D341Med (cell line): ENCODE data around the gene FBXO9.

Experiments
- DNase-seq: peaks from one replicate; pipeline ENCODE4 v3.0.0; 2012; ENCODE audit warnings: low spot score

Gene FBXO9

GRCh38 chr6:53065266-53066076 lies at the start of gene FBXO9:
TSS of gene FBXO9 (plus strand) at chr6:53065404. CDS start at chr6:53065790, 386 bp downstream.
- DNase-seq, result peak; percentile 93

- DNase-seq, result no peak
Measured at GRCh38 chr6:53015486-53015885, 49.7 kb upstream of the FBXO9 start.

- DNase-seq, result no peak
Measured at GRCh38 chr6:53018446-53018845, 46.8 kb upstream of the FBXO9 start.

- no peak for DNase-seq
Measured at GRCh38 chr6:53020005-53020744, 45.0 kb upstream of the FBXO9 start.

GRCh38 chr6:53023323-53023722 lies 41.9 kb upstream of the FBXO9 start:
- no peak for DNase-seq

- DNase-seq, result no peak
Measured at GRCh38 chr6:53026526-53026925, 38.7 kb upstream of the FBXO9 start.

GRCh38 chr6:53027131-53027718 lies 38.0 kb upstream of the FBXO9 start:
- no peak for DNase-seq

GRCh38 chr6:53028467-53028866 lies 36.7 kb upstream of the FBXO9 start:
- no peak for DNase-seq

GRCh38 chr6:53029257-53029656 lies 35.9 kb upstream of the FBXO9 start:
- DNase-seq, result no peak

- no peak for DNase-seq
Measured at GRCh38 chr6:53029761-53030160, 35.4 kb upstream of the FBXO9 start.

GRCh38 chr6:53031281-53031680 lies 33.9 kb upstream of the FBXO9 start:
- no peak for DNase-seq

- no peak for DNase-seq
Measured at GRCh38 chr6:53032849-53033248, 32.4 kb upstream of the FBXO9 start.

GRCh38 chr6:53033764-53034163 lies 31.4 kb upstream of the FBXO9 start:
- no peak for DNase-seq

GRCh38 chr6:53035549-53036213 lies 29.5 kb upstream of the FBXO9 start:
- DNase-seq, result no peak

GRCh38 chr6:53038141-53038540 lies 27.1 kb upstream of the FBXO9 start:
- no peak for DNase-seq

- no peak for DNase-seq
Measured at GRCh38 chr6:53038596-53038995, 26.6 kb upstream of the FBXO9 start.

- no peak for DNase-seq
Measured at GRCh38 chr6:53041356-53041755, 23.8 kb upstream of the FBXO9 start.

GRCh38 chr6:53042112-53042511 lies 23.1 kb upstream of the FBXO9 start:
- no peak for DNase-seq

GRCh38 chr6:53043581-53043980 lies 21.6 kb upstream of the FBXO9 start:
- DNase-seq, result no peak

GRCh38 chr6:53044071-53044470 lies 21.1 kb upstream of the FBXO9 start:
- DNase-seq, result no peak

GRCh38 chr6:53044572-53044971 lies 20.6 kb upstream of the FBXO9 start:
- DNase-seq, result no peak

GRCh38 chr6:53045891-53046673 lies 19.1 kb upstream of the FBXO9 start:
- DNase-seq, result no peak
